Mucosa of descending colon (tissue), 3 donors: ENCODE data around the gene CCDC136. TPM values are rescaled to one million over a fixed set of nuclear protein-coding genes. Genes with fewer than 3 reads are reported as not detected.

Source experiments
- ATAC-seq: fragments of 200-7000 bp; cut with Tn5 transposase; one replicate; pipeline ENCODE4 v1.9.1; 2020; ENCODE audit warnings: mild to moderate bottlenecking, moderate library complexity
- DNase-seq, 3 donors: peaks; one replicate each; pipeline ENCODE4 v3.0.0-alpha.2; 2020
- H3K36me3 ChIP-seq: fragments of 200-600 bp; one replicate; pipeline ENCODE4 v1.8.0; 2021; ENCODE audit warnings: low read depth, mild to moderate bottlenecking
- H3K4me1 ChIP-seq: fragments of 200-600 bp; one replicate; pipeline ENCODE4 v1.8.0; 2021; ENCODE audit warnings: low read depth, mild to moderate bottlenecking
- H3K4me3 ChIP-seq: fragments of 200-600 bp; one replicate; pipeline ENCODE4 v1.8.0; 2021; ENCODE audit warnings: mild to moderate bottlenecking
- H3K9me3 ChIP-seq: fragments of 200-600 bp; one replicate; pipeline ENCODE4 v1.8.0; 2021; ENCODE audit warnings: mild to moderate bottlenecking
- CTCF ChIP-seq: fragments of 200-600 bp; IDR thresholded peaks from one replicate; pipeline ENCODE4 v1.8.0; 2022; ENCODE audit warnings: antibody characterized with exemption, mild to moderate bottlenecking
- intact Hi-C, 2 donors: fragments of 100-400 bp; cut with DNase I in 1 of 2; cut with micrococcal nuclease in 1 of 2; formaldehyde crosslinking; loops; one replicate each; pipeline versions ENCODE4 v1.11.0 to v1.11.1; 2022; cut with DNase I, micrococcal nuclease
- total RNA-seq, 3 donors: library from RNA; stranded (reverse); fragmentation: NEBNext Ultra II Directional in 2 of 3; extraction: Animal tissue kit (Norgen Biotek cat#: 25700) in 2 of 3; gene quantifications; one replicate each; pipeline versions ENCODE4 v1.2.1 to v1.2.4, GENCODE V29; 2021 to 2023
- donor health status: DM: no; HTN: no; CAD: no; lungs with moderate emphysema.
- donor health status: DM: no; HTN: no; CAD: no.
- donor health status: DM: no; HTN: yes; CAD: no.

Gene CCDC136
- total RNA-seq, 3 donors from 2014 or later, result 2.1 to 37.7 (median 4.1) TPM

- no peak for DNase-seq
- Histone ChIP-seq H3K4me1 (no peaks in the 10 kb centered on the region), H3K9me3 (no peaks in the 10 kb centered on the region), H3K36me3 (no peaks in the 10 kb centered on the region), H3K4me3 (no peak overlapping the region)
- intact Hi-C loops, result no loop called here
- ATAC-seq, result peak; percentile 77
- no peak for TF ChIP-seq CTCF
Observed at GRCh38 chr7:128815289-128815942, 23.6 kb downstream of the CCDC136 start.

- H3K4me3 ChIP-seq, result no peak overlapping the region
- H3K36me3 ChIP-seq, result no peaks in the 10 kb centered on the region
- no peaks in the 10 kb centered on the region for H3K9me3 ChIP-seq
- no peak for TF ChIP-seq CTCF
- intact Hi-C loops, result no loop called here
- H3K4me1 ChIP-seq, result no peaks in the 10 kb centered on the region
- DNase-seq (no peak), ATAC-seq (no peak)
Observed at GRCh38 chr7:128818694-128819093, 26.9 kb downstream of the CCDC136 start.

DNA sequence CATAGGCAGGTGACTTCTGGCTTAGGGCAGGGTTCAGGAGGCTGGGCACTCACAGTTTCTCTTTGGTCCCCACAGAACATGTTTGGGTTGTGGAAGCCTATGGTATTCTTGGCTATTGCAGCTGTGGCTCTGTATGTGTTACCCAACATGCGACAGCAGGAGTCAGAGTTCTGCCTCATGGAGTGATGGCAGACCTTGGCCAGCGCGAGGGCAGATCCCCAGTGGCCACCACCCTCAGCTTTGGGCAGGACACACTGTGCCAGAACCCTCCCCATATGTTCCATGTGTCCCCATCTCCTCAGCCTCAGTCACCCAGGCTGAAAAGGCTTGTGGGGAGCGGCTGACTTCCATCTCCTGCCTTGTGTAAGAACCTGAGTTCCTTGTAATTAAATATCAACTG lies 30.0 kb downstream of the CCDC136 start:
- Histone ChIP-seq H3K4me3 (no peak overlapping the region), H3K9me3 (no peaks in the 10 kb centered on the region), H3K4me1 (no peaks in the 10 kb centered on the region), H3K36me3 (no peaks in the 10 kb centered on the region)
- DNase-seq (no peak), ATAC-seq (no peak)
- intact Hi-C loops, result no loop called here
- TF ChIP-seq CTCF, result no peak

- H3K4me1 ChIP-seq, result peaks cover 10% of the 10 kb centered on the region
- DNase-seq (no peak), ATAC-seq (no peak)
- no peaks in the 10 kb centered on the region for H3K9me3 ChIP-seq
- H3K36me3 ChIP-seq, result no peaks in the 10 kb centered on the region
- intact Hi-C loops, result no loop called here
- no peak for TF ChIP-seq CTCF
- no peak overlapping the region for H3K4me3 ChIP-seq
Observed at GRCh38 chr7:128826512-128826911, 34.7 kb downstream of the CCDC136 start.

- no peaks in the 10 kb centered on the region for H3K36me3 ChIP-seq
- peaks cover 10% of the 10 kb centered on the region for H3K4me1 ChIP-seq
- ATAC-seq, result no peak
- H3K9me3 ChIP-seq, result no peaks in the 10 kb centered on the region
- intact Hi-C loops, result no loop called here
- no peak for TF ChIP-seq CTCF
- no peak overlapping the region for H3K4me3 ChIP-seq
- no peak for DNase-seq
Observed at GRCh38 chr7:128826916-128827247, 35.1 kb downstream of the CCDC136 start.
